CD14-positive monocyte (primary cell): ENCODE results near the gene CREB5. TPM values are rescaled to one million over a fixed set of nuclear protein-coding genes. Genes with fewer than 3 reads are reported as not detected.

Experiments used
- DNase-seq, 3 donors: peaks; one replicate each; pipeline ENCODE4 v3.0.0-alpha.2; 2011 to 2022
- H2AFZ ChIP-seq: 2 replicates; pipeline ENCODE4 v1.6.0; 2012; ENCODE audit warnings: mild to moderate bottlenecking, low read depth, low read length, inconsistent platforms; ENCODE audit not compliant: insufficient read depth, poor library complexity, severe bottlenecking
- H3K27ac ChIP-seq, 2 donors: 1 replicate in 1 of 2; 2 replicates in 1 of 2; pipeline ENCODE4 v1.5.1; 2012 to 2013; ENCODE audit warnings: low read length in 2 of 2, control low read depth in 1 of 2, inconsistent platforms in 1 of 2, low read depth in 1 of 2, mild to moderate bottlenecking in 1 of 2
- H3K27me3 ChIP-seq, 2 donors: one replicate each; pipeline versions ENCODE4 v1.6.0 to v1.6.1; 2011 to 2013; ENCODE audit warnings: low read length in 2 of 2; ENCODE audit not compliant: control insufficient read depth in 2 of 2, insufficient read depth in 2 of 2
- H3K36me3 ChIP-seq, 2 donors: replicated peaks in 1 of 2; 1 replicate in 1 of 2; 2 replicates in 1 of 2; pipeline versions ENCODE4 v1.5.1 to v1.6.1; 2012 to 2013; ENCODE audit warnings: low read length in 2 of 2, control low read depth in 1 of 2, inconsistent platforms in 1 of 2, mild to moderate bottlenecking in 1 of 2; ENCODE audit not compliant: insufficient read depth in 2 of 2, control insufficient read depth in 1 of 2
- H3K4me1 ChIP-seq, 2 donors: 1 replicate in 1 of 2; 2 replicates in 1 of 2; pipeline versions ENCODE4 v1.5.1 to v1.6.1; 2012 to 2013; ENCODE audit warnings: low read length in 2 of 2, control low read depth in 1 of 2, inconsistent platforms in 1 of 2, mild to moderate bottlenecking in 1 of 2, moderate library complexity in 1 of 2; ENCODE audit not compliant: insufficient read depth in 2 of 2, control insufficient read depth in 1 of 2
- H3K4me2 ChIP-seq: replicated peaks from 2 replicates; pipeline ENCODE3; 2012; ENCODE audit warnings: low read length, moderate library complexity, mild to moderate bottlenecking; ENCODE audit not compliant: poor library complexity, severe bottlenecking; ENCODE audit errors: extremely low read depth
- H3K4me3 ChIP-seq, 3 experiments: fragments of 200-600 bp in 1 of 3; sonication (generic) in 1 of 3; replicated peaks in 1 of 3; 1 replicate in 2 of 3; 2 replicates in 1 of 3; pipeline ENCODE4 v1.5.1; 2011 to 2013; ENCODE audit warnings: low read length in 3 of 3, mild to moderate bottlenecking in 3 of 3, control low read depth in 2 of 3, low read depth in 2 of 3, inconsistent platforms in 1 of 3, moderate library complexity in 1 of 3
- H3K79me2 ChIP-seq: 2 replicates; pipeline ENCODE4 v1.6.0; 2012; ENCODE audit warnings: mild to moderate bottlenecking, control low read depth, inconsistent platforms, low read length, moderate library complexity; ENCODE audit not compliant: insufficient read depth
- H3K9ac ChIP-seq: 2 replicates; pipeline ENCODE4 v1.6.0; 2017; ENCODE audit warnings: low read length, mild to moderate bottlenecking; ENCODE audit not compliant: insufficient read depth, poor library complexity, severe bottlenecking
- H3K9me3 ChIP-seq, 2 donors: replicated peaks in 1 of 2; 1 replicate in 1 of 2; 2 replicates in 1 of 2; pipeline versions ENCODE4 v1.5.1 to v1.6.1; 2012 to 2013; ENCODE audit warnings: low read length in 2 of 2, control low read depth in 1 of 2; ENCODE audit not compliant: control insufficient read depth in 1 of 2, insufficient read depth in 1 of 2
- H4K20me1 ChIP-seq: 2 replicates; pipeline ENCODE4 v1.6.0; 2012; ENCODE audit warnings: mild to moderate bottlenecking, low read length, control low read depth, moderate library complexity; ENCODE audit not compliant: insufficient read depth
- H3K27ac Mint-ChIP-seq, 7 donors: one replicate each; pipeline ENCODE4 v1.8.0; 2020; ENCODE audit warnings: mild to moderate bottlenecking in 7 of 7, mixed read lengths in 7 of 7, moderate library complexity in 6 of 7, inconsistent platforms in 2 of 7
- H3K27me3 Mint-ChIP-seq, 3 donors: one replicate each; pipeline ENCODE4 v1.8.0; 2021 to 2022; ENCODE audit warnings: low read depth in 3 of 3, mild to moderate bottlenecking in 3 of 3, mixed read lengths in 3 of 3, moderate library complexity in 3 of 3, inconsistent platforms in 1 of 3
- H3K36me3 Mint-ChIP-seq, 2 donors: one replicate each; pipeline ENCODE4 v1.8.0; 2020; ENCODE audit warnings: mixed read lengths in 2 of 2, inconsistent platforms in 1 of 2, mild to moderate bottlenecking in 1 of 2
- H3K4me1 Mint-ChIP-seq: one replicate; pipeline ENCODE4 v1.8.0; 2020; ENCODE audit warnings: mild to moderate bottlenecking, mixed read lengths
- H3K4me3 Mint-ChIP-seq, 2 donors: one replicate each; pipeline ENCODE4 v1.8.0; 2020; ENCODE audit warnings: mild to moderate bottlenecking in 2 of 2, mixed read lengths in 2 of 2, moderate library complexity in 1 of 2
- H3K9me3 Mint-ChIP-seq, 7 donors: one replicate each; pipeline ENCODE4 v1.8.0; 2020 to 2022; ENCODE audit warnings: mixed read lengths in 7 of 7, mild to moderate bottlenecking in 6 of 7, moderate library complexity in 6 of 7, inconsistent platforms in 2 of 7
- WGBS: methylation state at CpG from one replicate; pipeline ENCODE4 v1.1.5; 2013; ENCODE audit warnings: missing lambda C conversion rate; ENCODE audit not compliant: insufficient coverage; 5-methylcytosine and 5-hydroxymethylcytosine counted together
- intact Hi-C, 2 donors: fragments of 100-400 bp; cut with micrococcal nuclease; formaldehyde crosslinking; loops; one replicate each; pipeline versions ENCODE4 v1.15.0 to v1.15.1; 2023
- polyA plus RNA-seq, 3 donors: library from polyadenylated mRNA; depleted of rRNA in 1 of 3; unstranded in 2 of 3; stranded (reverse) in 1 of 3; fragments of 300-500 nt in 2 of 3; fragments of >200 nt in 1 of 3; fragmentation: Illumina TruSeq in 2 of 3; gene quantifications; 1 replicate in 2 of 3; 2 replicates in 1 of 3; pipeline ENCODE4 v1.2.3, GENCODE V29; 2012 to 2021
- TF ChIP-seq, protein P1 (sequence below): fragments of 200-600 bp; IDR thresholded peaks from one replicate; pipeline ENCODE4 v1.8.0; 2022; ENCODE audit warnings: antibody characterized with exemption, mild to moderate bottlenecking

Gene CREB5
- polyA plus RNA-seq, 3 donors, result 25.1 to 72.3 (median 44.2) TPM

DNA sequence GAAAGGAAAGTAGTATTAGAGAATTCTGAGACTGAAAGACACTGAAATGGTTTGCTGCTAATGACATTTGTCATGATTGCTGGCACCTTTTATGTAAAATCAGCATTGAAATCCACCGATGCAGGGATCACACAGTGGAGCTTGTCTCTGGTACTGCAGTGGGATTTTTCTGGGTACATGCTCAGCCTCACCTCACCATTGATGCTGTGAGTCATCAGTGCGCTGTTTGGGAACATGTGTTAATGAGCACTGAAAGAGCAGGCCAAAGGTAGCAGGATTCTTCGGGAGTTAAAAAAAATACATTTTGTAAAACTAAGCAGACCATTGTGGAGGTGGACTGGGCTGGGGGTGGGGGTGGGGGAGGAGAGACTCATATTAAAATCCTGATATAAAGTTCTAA is 174.9 kb downstream of the CREB5 start:
- peaks cover 7% of the 10 kb centered on the region for H3K4me1 Mint-ChIP-seq
- Histone ChIP-seq H3K27ac (no peak overlapping the region), H4K20me1 (no peaks in the 10 kb centered on the region), H3K4me2 (no peak overlapping the region), H3K4me1 (no peaks in the 10 kb centered on the region), H3K79me2 (no peaks in the 10 kb centered on the region), H3K4me3 (no peak overlapping the region), H3K27me3 (peaks cover 0 to 2% of the 10 kb centered on the region in 2 donors), H3K9ac (no peak overlapping the region), H3K9me3 (no peaks in the 10 kb centered on the region), H2AFZ (no peak overlapping the region), H3K36me3 (no peaks in the 10 kb centered on the region)
- 89% methylated on average over 1 of the region's 3 CpGs for WGBS
- DNase-seq, result no peak
- no peak overlapping the region for H3K4me3 Mint-ChIP-seq
- H3K27me3 Mint-ChIP-seq, result peaks cover 0 to 4% (median 4%) of the 10 kb centered on the region in 3 donors
- no peak overlapping the region for H3K27ac Mint-ChIP-seq
- peaks cover 0 to 3% (median 0%) of the 10 kb centered on the region in 7 donors for H3K9me3 Mint-ChIP-seq
- intact Hi-C loops, result no loop called here
- no peaks in the 10 kb centered on the region for H3K36me3 Mint-ChIP-seq
- TF ChIP-seq, protein P1, sequence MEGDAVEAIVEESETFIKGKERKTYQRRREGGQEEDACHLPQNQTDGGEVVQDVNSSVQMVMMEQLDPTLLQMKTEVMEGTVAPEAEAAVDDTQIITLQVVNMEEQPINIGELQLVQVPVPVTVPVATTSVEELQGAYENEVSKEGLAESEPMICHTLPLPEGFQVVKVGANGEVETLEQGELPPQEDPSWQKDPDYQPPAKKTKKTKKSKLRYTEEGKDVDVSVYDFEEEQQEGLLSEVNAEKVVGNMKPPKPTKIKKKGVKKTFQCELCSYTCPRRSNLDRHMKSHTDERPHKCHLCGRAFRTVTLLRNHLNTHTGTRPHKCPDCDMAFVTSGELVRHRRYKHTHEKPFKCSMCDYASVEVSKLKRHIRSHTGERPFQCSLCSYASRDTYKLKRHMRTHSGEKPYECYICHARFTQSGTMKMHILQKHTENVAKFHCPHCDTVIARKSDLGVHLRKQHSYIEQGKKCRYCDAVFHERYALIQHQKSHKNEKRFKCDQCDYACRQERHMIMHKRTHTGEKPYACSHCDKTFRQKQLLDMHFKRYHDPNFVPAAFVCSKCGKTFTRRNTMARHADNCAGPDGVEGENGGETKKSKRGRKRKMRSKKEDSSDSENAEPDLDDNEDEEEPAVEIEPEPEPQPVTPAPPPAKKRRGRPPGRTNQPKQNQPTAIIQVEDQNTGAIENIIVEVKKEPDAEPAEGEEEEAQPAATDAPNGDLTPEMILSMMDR, result no peak

DNA sequence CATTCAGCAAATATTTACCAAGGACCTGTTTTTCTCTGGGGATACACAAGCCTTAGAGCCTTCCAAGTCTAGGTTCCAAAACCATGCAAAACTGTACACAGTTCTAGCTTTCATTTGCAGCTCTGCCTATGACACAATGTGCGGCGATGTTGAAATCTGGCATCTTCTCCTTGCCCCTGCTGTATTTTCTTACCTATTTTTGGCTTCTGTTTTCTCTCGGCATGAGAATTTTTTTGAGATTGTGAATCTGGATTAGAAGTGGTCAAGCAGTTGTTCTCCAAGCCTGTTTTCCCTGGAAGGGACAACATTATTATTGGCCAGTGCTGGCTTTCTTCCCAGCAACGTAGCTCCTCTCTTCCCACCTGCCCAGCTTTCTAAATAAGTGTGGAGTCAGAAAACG is 176.3 kb downstream of the CREB5 start:
- no peak overlapping the region for H3K27ac ChIP-seq
- 100% methylated on average over 1 of the region's 5 CpGs for whole genome bisulfite sequencing
- intact Hi-C loops, result no loop called here

More for the DNA sequence above, 176.3 kb downstream of the CREB5 start:
- H3K36me3 Mint-ChIP-seq, result no peaks in the 10 kb centered on the region
- Histone ChIP-seq H2AFZ (no peak overlapping the region), H3K4me2 (no peak overlapping the region), H3K9ac (no peak overlapping the region), H4K20me1 (no peaks in the 10 kb centered on the region), H3K9me3 (no peaks in the 10 kb centered on the region), H3K36me3 (no peaks in the 10 kb centered on the region), H3K27me3 (peaks cover 0 to 2% of the 10 kb centered on the region in 2 donors), H3K79me2 (no peaks in the 10 kb centered on the region), H3K4me3 (no peak overlapping the region), H3K4me1 (no peaks in the 10 kb centered on the region)
- peaks cover 0 to 1% (median 0%) of the 10 kb centered on the region in 3 donors for H3K27me3 Mint-ChIP-seq
- no peak for DNase-seq
- TF ChIP-seq, protein P1, result no peak
- H3K9me3 Mint-ChIP-seq, result peaks cover 0 to 3% (median 0%) of the 10 kb centered on the region in 7 donors
- H3K4me1 Mint-ChIP-seq, result peaks cover 7% of the 10 kb centered on the region
- no peak overlapping the region for H3K27ac Mint-ChIP-seq
- H3K4me3 Mint-ChIP-seq, result no peak overlapping the region
